ENCODE results near the gene KCNMB2. TPM values are rescaled to one million over a fixed set of nuclear protein-coding genes. Genes with fewer than 3 reads are reported as not detected.
"Not testable (repeated sequence)": the region's sequence is repeated elsewhere in the genome, so short reads cannot be mapped to it uniquely, and the experiment has no call there.

Gene KCNMB2
- total RNA-seq, 1 experiment from 2014 or later: not detected

GRCh38 chr3:178859900-178860436, 323.7 kb downstream of the KCNMB2 start:
- not testable (repeated sequence) for DNase-seq (ENCODE audit: low spot score)

GRCh38 chr3:178868681-178869080, 332.4 kb downstream of the KCNMB2 start:
- no peak for DNase-seq (ENCODE audit: low spot score)

GRCh38 chr3:178870085-178870484, 333.8 kb downstream of the KCNMB2 start:
- no peak for DNase-seq (ENCODE audit: low spot score)

DNA sequence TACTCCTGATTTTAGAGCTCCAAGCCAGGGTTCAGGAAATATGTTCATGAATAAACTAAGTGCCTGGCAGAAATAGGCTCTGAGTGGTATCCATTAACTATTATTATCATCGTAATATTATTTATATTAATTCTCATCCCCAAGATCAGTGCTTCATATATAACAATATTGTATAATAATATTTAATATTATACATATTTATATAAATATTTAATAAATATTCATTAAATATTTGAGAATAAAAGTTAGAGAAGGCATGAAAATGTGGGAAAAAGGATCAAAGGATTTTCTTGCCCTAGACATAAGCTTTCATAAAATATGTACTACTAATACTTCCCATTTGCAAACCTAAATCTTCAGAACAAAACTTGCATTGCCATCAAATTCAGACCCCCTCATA, 338.9 kb downstream of the KCNMB2 start:
- DNase-seq (ENCODE audit: low spot score): no peak

DNA sequence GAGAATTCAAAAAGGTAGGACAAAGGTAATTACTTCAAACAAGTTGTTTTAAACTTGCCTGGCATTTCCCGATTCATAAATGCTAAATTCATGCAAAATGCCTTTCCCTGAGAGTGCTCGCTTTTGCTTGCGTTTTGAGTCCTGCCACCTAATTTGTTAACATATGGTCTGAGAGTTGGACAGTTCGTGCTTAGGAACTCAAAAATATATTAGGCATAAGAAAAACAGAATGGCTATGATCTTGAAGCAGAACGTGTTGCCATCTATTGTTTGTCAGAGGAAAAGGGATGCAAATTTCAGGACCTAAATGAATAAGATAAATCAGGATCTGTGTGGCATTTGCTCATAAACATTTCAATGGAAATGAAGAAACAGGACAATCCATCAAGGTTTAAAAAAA, 339.6 kb downstream of the KCNMB2 start:
- DNase-seq (ENCODE audit: low spot score): no peak

GRCh38 chr3:178880274-178880673, 344.0 kb downstream of the KCNMB2 start:
- DNase-seq (ENCODE audit: low spot score): no peak

Data from A172 (cell line).